K562 (cell line): Measurements from ENCODE around the gene DTX1. TPM values are rescaled to one million over a fixed set of nuclear protein-coding genes. Genes with fewer than 3 reads are reported as not detected.
A peak's percentile ranks its signal among the peaks of the same experiment; 100 is the strongest.

Source experiments
- ZFP36 ChIP-seq: fragments of 150-350 bp; IDR thresholded peaks from 2 replicates; pipeline ENCODE4 v1.6.1; 2018; ENCODE audit warnings: low read length, low read depth; ENCODE audit not compliant: partially characterized antibody
- polyA plus RNA-seq, 8 experiments: library from polyadenylated mRNA; depleted of rRNA in 4 of 8; stranded (reverse) in 5 of 8; unstranded in 3 of 8; fragments of >200 nt; fragmentation: Nextera tagmentation in 2 of 8; fragmentation: Illumina TruSeq in 1 of 8; extraction: Ambion mirVana in 2 of 8; extraction: Trizol in 1 of 8; gene quantifications; 2 replicates each; pipeline versions ENCODE4 v1.2.1 to v1.2.3, GENCODE V29; 2011 to 2014; ENCODE audit warnings: inconsistent platforms in 1 of 8, missing spikeins in 1 of 8
- total RNA-seq, 7 experiments: library from RNA; depleted of rRNA in 6 of 7; stranded (reverse); fragments of >200 nt in 6 of 7; fragmentation: Illumina TruSeq in 2 of 7; extraction: Trizol in 2 of 7; gene quantifications; 2 replicates each; pipeline versions ENCODE4 v1.2.1 to v1.2.3, GENCODE V29; 2011 to 2021; ENCODE audit warnings: low replicate concordance in 1 of 7
- TF ChIP-seq, protein P1 (sequence below): fragments of 450-650 bp; IDR thresholded peaks from 2 replicates; pipeline ENCODE4 v1.6.1; 2016; ENCODE audit warnings: mild to moderate bottlenecking, moderate library complexity
- TF ChIP-seq, protein P2 (sequence below): fragments of 450-650 bp; formaldehyde crosslinking; IDR thresholded peaks from 2 replicates; pipeline ENCODE4 v1.4.0; 2020; ENCODE audit warnings: mild to moderate bottlenecking

DTX1 gene
- total and polyA plus RNA-seq, 9 of the 15 experiments (the other 6 are each of a cell fraction or from before 2014, with no cell fraction given) = not detected

GRCh38 chr12:113054948-113055486 lies 1.5 kb upstream of the DTX1 start (continued):
- TF ChIP-seq, protein P1, sequence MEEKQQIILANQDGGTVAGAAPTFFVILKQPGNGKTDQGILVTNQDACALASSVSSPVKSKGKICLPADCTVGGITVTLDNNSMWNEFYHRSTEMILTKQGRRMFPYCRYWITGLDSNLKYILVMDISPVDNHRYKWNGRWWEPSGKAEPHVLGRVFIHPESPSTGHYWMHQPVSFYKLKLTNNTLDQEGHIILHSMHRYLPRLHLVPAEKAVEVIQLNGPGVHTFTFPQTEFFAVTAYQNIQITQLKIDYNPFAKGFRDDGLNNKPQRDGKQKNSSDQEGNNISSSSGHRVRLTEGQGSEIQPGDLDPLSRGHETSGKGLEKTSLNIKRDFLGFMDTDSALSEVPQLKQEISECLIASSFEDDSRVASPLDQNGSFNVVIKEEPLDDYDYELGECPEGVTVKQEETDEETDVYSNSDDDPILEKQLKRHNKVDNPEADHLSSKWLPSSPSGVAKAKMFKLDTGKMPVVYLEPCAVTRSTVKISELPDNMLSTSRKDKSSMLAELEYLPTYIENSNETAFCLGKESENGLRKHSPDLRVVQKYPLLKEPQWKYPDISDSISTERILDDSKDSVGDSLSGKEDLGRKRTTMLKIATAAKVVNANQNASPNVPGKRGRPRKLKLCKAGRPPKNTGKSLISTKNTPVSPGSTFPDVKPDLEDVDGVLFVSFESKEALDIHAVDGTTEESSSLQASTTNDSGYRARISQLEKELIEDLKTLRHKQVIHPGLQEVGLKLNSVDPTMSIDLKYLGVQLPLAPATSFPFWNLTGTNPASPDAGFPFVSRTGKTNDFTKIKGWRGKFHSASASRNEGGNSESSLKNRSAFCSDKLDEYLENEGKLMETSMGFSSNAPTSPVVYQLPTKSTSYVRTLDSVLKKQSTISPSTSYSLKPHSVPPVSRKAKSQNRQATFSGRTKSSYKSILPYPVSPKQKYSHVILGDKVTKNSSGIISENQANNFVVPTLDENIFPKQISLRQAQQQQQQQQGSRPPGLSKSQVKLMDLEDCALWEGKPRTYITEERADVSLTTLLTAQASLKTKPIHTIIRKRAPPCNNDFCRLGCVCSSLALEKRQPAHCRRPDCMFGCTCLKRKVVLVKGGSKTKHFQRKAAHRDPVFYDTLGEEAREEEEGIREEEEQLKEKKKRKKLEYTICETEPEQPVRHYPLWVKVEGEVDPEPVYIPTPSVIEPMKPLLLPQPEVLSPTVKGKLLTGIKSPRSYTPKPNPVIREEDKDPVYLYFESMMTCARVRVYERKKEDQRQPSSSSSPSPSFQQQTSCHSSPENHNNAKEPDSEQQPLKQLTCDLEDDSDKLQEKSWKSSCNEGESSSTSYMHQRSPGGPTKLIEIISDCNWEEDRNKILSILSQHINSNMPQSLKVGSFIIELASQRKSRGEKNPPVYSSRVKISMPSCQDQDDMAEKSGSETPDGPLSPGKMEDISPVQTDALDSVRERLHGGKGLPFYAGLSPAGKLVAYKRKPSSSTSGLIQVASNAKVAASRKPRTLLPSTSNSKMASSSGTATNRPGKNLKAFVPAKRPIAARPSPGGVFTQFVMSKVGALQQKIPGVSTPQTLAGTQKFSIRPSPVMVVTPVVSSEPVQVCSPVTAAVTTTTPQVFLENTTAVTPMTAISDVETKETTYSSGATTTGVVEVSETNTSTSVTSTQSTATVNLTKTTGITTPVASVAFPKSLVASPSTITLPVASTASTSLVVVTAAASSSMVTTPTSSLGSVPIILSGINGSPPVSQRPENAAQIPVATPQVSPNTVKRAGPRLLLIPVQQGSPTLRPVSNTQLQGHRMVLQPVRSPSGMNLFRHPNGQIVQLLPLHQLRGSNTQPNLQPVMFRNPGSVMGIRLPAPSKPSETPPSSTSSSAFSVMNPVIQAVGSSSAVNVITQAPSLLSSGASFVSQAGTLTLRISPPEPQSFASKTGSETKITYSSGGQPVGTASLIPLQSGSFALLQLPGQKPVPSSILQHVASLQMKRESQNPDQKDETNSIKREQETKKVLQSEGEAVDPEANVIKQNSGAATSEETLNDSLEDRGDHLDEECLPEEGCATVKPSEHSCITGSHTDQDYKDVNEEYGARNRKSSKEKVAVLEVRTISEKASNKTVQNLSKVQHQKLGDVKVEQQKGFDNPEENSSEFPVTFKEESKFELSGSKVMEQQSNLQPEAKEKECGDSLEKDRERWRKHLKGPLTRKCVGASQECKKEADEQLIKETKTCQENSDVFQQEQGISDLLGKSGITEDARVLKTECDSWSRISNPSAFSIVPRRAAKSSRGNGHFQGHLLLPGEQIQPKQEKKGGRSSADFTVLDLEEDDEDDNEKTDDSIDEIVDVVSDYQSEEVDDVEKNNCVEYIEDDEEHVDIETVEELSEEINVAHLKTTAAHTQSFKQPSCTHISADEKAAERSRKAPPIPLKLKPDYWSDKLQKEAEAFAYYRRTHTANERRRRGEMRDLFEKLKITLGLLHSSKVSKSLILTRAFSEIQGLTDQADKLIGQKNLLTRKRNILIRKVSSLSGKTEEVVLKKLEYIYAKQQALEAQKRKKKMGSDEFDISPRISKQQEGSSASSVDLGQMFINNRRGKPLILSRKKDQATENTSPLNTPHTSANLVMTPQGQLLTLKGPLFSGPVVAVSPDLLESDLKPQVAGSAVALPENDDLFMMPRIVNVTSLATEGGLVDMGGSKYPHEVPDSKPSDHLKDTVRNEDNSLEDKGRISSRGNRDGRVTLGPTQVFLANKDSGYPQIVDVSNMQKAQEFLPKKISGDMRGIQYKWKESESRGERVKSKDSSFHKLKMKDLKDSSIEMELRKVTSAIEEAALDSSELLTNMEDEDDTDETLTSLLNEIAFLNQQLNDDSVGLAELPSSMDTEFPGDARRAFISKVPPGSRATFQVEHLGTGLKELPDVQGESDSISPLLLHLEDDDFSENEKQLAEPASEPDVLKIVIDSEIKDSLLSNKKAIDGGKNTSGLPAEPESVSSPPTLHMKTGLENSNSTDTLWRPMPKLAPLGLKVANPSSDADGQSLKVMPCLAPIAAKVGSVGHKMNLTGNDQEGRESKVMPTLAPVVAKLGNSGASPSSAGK = no peak
- TF ChIP-seq, protein P2, sequence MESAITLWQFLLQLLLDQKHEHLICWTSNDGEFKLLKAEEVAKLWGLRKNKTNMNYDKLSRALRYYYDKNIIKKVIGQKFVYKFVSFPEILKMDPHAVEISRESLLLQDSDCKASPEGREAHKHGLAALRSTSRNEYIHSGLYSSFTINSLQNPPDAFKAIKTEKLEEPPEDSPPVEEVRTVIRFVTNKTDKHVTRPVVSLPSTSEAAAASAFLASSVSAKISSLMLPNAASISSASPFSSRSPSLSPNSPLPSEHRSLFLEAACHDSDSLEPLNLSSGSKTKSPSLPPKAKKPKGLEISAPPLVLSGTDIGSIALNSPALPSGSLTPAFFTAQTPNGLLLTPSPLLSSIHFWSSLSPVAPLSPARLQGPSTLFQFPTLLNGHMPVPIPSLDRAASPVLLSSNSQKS (CRISPR knock-in tag) = no peak
- TF ChIP-seq ZFP36 = peak; percentile 86
